Pulmonary artery endothelial cell (primary cell): ENCODE measurements around the gene PPP1R12B. TPM values are rescaled to one million over a fixed set of nuclear protein-coding genes. Genes with fewer than 3 reads are reported as not detected.
A peak's percentile ranks its signal among the peaks of the same experiment; 100 is the strongest.
"Not testable (repeated sequence)": the region's sequence is repeated elsewhere in the genome, so short reads cannot be mapped to it uniquely, and the experiment has no call there.

ENCODE experiments used
- DNase-seq: peaks from one replicate; pipeline ENCODE4 v3.0.0-alpha.2; 2011; ENCODE audit warnings: low read depth, low spot score
- total RNA-seq: library from RNA; depleted of rRNA; stranded (reverse); fragments of >200 nt; gene quantifications from 2 replicates; pipeline ENCODE4 v1.2.3, GENCODE V29; 2014

The PPP1R12B gene
- total RNA-seq, 1 donor from 2014 or later: 5.2 TPM

DNA sequence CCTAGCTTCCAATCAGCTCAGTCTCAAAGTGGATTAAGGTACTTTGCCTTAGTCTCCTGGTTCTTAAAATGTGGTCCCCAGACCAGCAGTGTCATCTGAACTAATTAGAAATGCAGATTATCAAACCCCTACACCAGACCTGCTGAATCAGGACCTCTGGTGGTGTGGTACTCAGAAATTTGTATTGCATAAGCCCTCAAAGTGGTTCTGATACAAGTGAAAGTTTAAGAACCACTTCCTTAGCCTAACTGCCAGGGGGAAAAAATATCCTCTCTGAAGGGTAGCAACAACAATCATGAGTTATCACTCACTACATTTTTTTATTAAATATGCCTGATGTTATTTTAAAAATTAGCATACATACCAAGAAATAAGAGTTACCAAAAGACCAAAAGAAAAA is 131.2 kb downstream of the PPP1R12B start:
- not testable (repeated sequence) for DNase-seq

- DNase-seq: not testable (repeated sequence)
These were observed 132.1 kb downstream of the PPP1R12B start for GRCh38 chr1:202480640-202481039.

GRCh38 chr1:202483362-202483761 is 134.9 kb downstream of the PPP1R12B start:
- not testable (repeated sequence) for DNase-seq

DNA sequence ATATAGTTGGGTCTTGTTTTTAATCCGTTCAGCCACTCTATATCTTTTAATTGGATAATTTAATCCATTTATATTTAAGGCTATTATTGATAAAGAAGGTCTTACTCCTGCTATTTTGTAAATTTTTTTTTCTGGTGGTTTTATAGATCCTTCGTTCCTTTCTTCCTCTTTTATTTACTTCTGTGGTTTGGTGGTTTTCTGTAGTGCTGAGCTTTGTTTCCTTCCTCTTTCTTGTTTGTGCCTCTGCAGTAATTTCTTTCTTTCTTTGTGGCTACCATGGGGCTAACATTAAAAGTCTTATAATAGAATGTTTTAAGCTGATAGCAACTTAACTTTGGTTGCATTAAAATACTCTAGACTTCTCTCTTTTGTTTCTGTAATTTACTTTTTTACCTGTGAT is 135.5 kb downstream of the PPP1R12B start:
- DNase-seq: not testable (repeated sequence)

DNA sequence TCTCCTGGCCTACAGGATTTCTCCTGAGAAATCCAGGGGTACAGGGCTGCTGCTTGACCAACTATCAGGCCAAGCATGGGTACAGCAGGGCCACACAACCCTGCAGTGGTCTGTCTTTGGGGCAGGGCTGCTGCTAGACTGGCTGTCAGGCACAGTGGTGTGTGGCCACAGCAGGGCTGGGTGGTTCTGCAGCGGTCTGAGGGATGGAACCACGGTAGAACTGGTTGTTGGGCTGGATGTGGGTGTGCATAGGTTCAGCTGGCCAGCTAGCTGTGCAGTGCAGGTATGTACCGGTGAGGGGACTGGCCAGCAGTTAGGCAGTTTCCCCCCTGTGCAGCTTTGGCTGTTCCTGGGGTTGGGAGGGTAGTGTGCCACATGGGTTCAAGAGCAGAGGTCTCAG is 136.3 kb downstream of the PPP1R12B start:
- DNase-seq: not testable (repeated sequence)

- not testable (repeated sequence) for DNase-seq
These were observed 139.7 kb downstream of the PPP1R12B start for GRCh38 chr1:202488178-202488649.

DNA sequence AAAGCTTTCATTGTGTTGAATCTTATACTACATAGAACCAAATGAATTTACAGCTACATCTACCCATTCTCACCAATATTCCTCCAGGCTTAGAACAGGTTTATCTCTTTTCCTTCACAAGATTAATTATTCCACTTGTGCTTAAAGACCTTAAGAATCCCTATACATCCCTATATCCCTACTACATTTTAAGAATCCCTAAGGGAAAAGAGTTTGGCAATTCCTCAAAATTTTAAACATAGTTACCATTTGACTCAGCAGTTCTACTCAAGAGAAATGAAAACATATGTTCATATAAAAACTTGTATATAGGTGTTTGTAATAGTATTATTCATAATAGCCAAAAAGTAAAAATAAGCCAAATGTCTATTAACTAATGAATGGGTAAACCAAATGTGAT is 140.6 kb downstream of the PPP1R12B start:
- DNase-seq: not testable (repeated sequence)

GRCh38 chr1:202493112-202493511 is 144.6 kb downstream of the PPP1R12B start:
- not testable (repeated sequence) for DNase-seq

- no peak for DNase-seq
These were observed 150.0 kb downstream of the PPP1R12B start for GRCh38 chr1:202498542-202498941.

DNA sequence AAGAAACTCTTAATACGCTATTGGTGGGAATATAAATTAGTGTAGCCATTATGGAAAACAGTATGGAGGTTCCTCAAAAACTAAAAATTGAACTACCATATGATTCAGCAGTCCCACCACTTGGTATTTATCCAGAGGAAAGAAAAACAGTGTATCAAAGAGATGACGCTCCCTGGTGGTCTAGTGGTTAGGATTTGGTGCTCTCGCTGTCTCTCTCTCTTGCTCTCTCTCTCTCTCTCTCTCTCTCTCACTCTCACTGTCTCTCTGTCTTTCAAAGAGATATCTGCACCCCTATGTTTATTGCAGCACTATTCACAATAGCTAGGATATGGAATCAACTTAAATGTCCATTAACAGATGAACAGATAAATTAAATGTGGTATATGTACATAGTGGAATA is 151.5 kb downstream of the PPP1R12B start:
- DNase-seq: not testable (repeated sequence)

DNA sequence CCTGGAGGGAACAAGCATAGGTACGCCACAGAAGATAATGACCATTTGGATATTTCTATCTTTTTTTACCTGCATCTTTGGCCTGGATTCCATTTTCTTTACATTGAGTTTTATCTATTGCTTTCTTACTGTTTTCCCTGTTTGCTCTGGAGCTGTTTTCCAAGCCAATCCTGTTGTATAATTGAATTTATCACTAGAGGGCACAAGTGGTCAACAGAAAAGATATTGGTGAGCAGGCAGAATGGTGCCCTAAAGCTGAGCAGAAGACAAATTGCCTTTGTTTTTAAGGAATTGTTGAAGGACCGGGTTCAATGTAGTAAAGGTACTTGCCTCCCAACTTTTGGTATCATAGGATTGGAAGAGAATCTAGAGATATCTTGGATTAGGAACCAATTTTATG is 152.8 kb downstream of the PPP1R12B start:
- no peak for DNase-seq

GRCh38 chr1:202505356-202505755 is 156.9 kb downstream of the PPP1R12B start:
- DNase-seq: peak; percentile 5

- DNase-seq: not testable (repeated sequence)
These were observed 157.5 kb downstream of the PPP1R12B start for GRCh38 chr1:202505880-202506575.

- DNase-seq: not testable (repeated sequence)
These were observed 160.4 kb downstream of the PPP1R12B start for GRCh38 chr1:202508863-202509262.

- DNase-seq: not testable (repeated sequence)
These were observed 165.4 kb downstream of the PPP1R12B start for GRCh38 chr1:202513875-202514274.

GRCh38 chr1:202516434-202516877 is 168.0 kb downstream of the PPP1R12B start:
- no peak for DNase-seq

GRCh38 chr1:202517146-202517545 is 168.6 kb downstream of the PPP1R12B start:
- not testable (repeated sequence) for DNase-seq

DNA sequence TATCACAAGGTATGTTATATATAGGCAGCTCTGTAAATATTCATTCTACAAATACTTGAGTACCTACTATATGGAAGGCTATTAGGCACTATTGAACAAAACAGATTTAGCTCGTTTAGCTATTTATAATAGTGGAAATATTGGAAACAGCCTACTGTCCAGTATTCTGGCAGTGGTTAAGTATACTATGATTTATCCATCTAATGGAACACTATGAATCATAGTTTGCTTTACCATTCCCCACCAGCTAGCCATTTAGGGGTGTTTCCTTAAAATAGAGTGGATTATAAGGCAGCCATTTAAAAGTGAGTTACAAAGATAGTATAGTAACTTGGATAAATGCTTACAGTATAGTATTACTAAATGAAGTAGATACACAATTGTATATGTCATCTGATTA is 169.7 kb downstream of the PPP1R12B start:
- not testable (repeated sequence) for DNase-seq

DNA sequence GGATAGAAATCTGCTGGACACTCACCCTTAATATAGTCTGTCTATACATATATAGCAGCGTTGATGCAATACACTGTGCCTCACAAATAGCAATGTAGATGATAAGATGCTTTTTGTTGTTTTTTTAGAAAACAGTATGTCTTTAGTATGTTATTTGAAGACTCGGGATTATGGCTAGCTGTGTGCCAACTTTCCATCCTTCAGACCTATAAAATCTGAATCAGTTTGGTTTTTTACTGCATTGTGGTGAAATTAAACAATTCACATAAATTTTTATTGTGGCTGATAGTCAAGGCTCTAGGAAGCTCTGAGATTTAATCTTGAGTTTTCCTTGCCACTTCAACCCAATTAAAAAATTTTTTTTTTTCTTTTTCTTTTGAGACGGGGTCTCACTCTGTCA is 170.4 kb downstream of the PPP1R12B start:
- not testable (repeated sequence) for DNase-seq

GRCh38 chr1:202520129-202520856 is 171.8 kb downstream of the PPP1R12B start:
- DNase-seq: not testable (repeated sequence)

- not testable (repeated sequence) for DNase-seq
These were observed 172.3 kb downstream of the PPP1R12B start for GRCh38 chr1:202520857-202521216.

GRCh38 chr1:202521484-202521883 is 173.0 kb downstream of the PPP1R12B start:
- not testable (repeated sequence) for DNase-seq
